Sigmoid colon (tissue), 7 donors: ENCODE data around the gene MARF1. TPM values are rescaled to one million over a fixed set of nuclear protein-coding genes. Genes with fewer than 3 reads are reported as not detected.
"Not testable (repeated sequence)": the region's sequence is repeated elsewhere in the genome, so short reads cannot be mapped to it uniquely, and the experiment has no call there.

Experiments
- DNase-seq: peaks from one replicate; pipeline ENCODE4 v3.0.0-alpha.2; 2019
- H3K27ac ChIP-seq, 4 donors: fragments of 200-600 bp; sonication (generic); one replicate each; pipeline ENCODE4 v1.5.1; 2016 to 2019; ENCODE audit warnings: mild to moderate bottlenecking in 1 of 4
- H3K27me3 ChIP-seq, 3 donors: fragments of 200-600 bp; sonication (generic); one replicate each; pipeline ENCODE4 v1.5.1; 2019; ENCODE audit warnings: mild to moderate bottlenecking in 1 of 3
- H3K36me3 ChIP-seq, 4 donors: fragments of 200-600 bp; sonication (generic); one replicate each; pipeline ENCODE4 v1.5.1; 2016 to 2019
- H3K4me1 ChIP-seq, 4 donors: fragments of 200-600 bp; sonication (generic); one replicate each; pipeline ENCODE4 v1.5.1; 2017 to 2019
- H3K4me3 ChIP-seq, 4 donors: fragments of 200-600 bp; sonication (generic); one replicate each; pipeline ENCODE4 v1.5.1; 2017 to 2019; ENCODE audit warnings: mild to moderate bottlenecking in 2 of 4, moderate library complexity in 1 of 4
- H3K9me3 ChIP-seq, 4 donors: fragments of 200-600 bp in 3 of 4; sonication (generic) in 3 of 4; one replicate each; pipeline versions ENCODE4 v1.5.1 to v1.6.1; 2013 to 2019
- CTCF ChIP-seq, 4 experiments: fragments of 450-650 bp in 3 of 4; fragments of 200-600 bp in 1 of 4; IDR thresholded peaks; one replicate each; pipeline ENCODE4 v1.5.1; 2016 to 2019; ENCODE audit warnings: antibody characterized with exemption in 4 of 4, mild to moderate bottlenecking in 3 of 4, moderate library complexity in 2 of 4
- EP300 ChIP-seq, 4 donors: sonication (generic); formaldehyde crosslinking; IDR thresholded peaks; one replicate each; pipeline ENCODE4 v1.6.1; 2017; ENCODE audit warnings: antibody characterized with exemption in 4 of 4
- POLR2A ChIP-seq, 2 donors: fragments of 450-650 bp; IDR thresholded peaks; one replicate each; pipeline ENCODE4 v1.6.1; 2016; ENCODE audit warnings: antibody characterized with exemption in 2 of 2, mild to moderate bottlenecking in 2 of 2, moderate library complexity in 2 of 2
- POLR2AphosphoS5 ChIP-seq, 4 donors: sonication (generic); formaldehyde crosslinking; IDR thresholded peaks; one replicate each; pipeline ENCODE4 v1.6.1; 2017; ENCODE audit warnings: antibody characterized with exemption in 4 of 4
- WGBS, 2 donors: extraction: QIAGEN DNeasy Blood & Tissue Kit; methylation state at CpG; one replicate each; pipeline ENCODE4 v1.1.7; 2013; 5-methylcytosine and 5-hydroxymethylcytosine counted together
- intact Hi-C: fragments of 100-400 bp; cut with DNase I; formaldehyde crosslinking; loops from one replicate; pipeline ENCODE4 v1.15.1; 2023
- polyA plus RNA-seq, 3 donors: library from polyadenylated mRNA; stranded (reverse); fragments of 200-250 nt; gene quantifications; one replicate each; pipeline ENCODE4 v1.2.3, GENCODE V29; 2013
- total RNA-seq, 4 donors: library from RNA; depleted of rRNA; stranded (reverse); fragments of >200 nt; gene quantifications; one replicate each; pipeline ENCODE4 v1.1.0, GENCODE V29; 2016
- donor health status: healthy with polysubstance abuse.
- donor health status: Bipolar disorder and iron deficiency.
- donor health status: healthy.

The MARF1 gene
- total and polyA plus RNA-seq, 7 donors, result 13.8 to 76.7 (median 43.8) TPM

GRCh38 chr16:15609286-15609649 lies 33.7 kb downstream of the MARF1 start:
- peaks cover 25 to 99% (median 38%) of the 10 kb centered on the region in 4 donors for H3K36me3 ChIP-seq
- TF ChIP-seq EP300 (IDR thresholded peaks at IDR 0.05), result no peak
- no peak for TF ChIP-seq CTCF (IDR thresholded peaks at IDR 0.05)
- peaks cover 0 to 6% (median 0%) of the 10 kb centered on the region in 4 donors for H3K4me1 ChIP-seq
- no peak overlapping the region for H3K27ac ChIP-seq
- intact Hi-C loops, result no loop called here
- H3K27me3 ChIP-seq, result no peaks in the 10 kb centered on the region
- no peak overlapping the region for H3K4me3 ChIP-seq
- H3K9me3 ChIP-seq, result no peaks in the 10 kb centered on the region
- DNase-seq, result no peak
- WGBS, 2 donors, result 95 to 96% methylated on average over 6 of the region's 6 CpGs

GRCh38 chr16:15608398-15609285 lies 34.3 kb downstream of the MARF1 start:
- Histone ChIP-seq H3K9me3 (no peaks in the 10 kb centered on the region), H3K4me3 (no peak overlapping the region), H3K27ac (peak overlapping the region in 1 of 4 donors; percentile 24), H3K36me3 (peaks cover 28 to 99% (median 42%) of the 10 kb centered on the region in 4 donors), H3K27me3 (no peaks in the 10 kb centered on the region), H3K4me1 (peaks cover 0 to 6% (median 0%) of the 10 kb centered on the region in 4 donors)
- 86 to 91% methylated on average over 19 of the region's 19 CpGs for WGBS, 2 donors
- no peak for DNase-seq
- intact Hi-C loops, result no loop called here
- no peak for TF ChIP-seq POLR2A (IDR thresholded peaks at IDR 0.05)
- TF ChIP-seq POLR2AphosphoS5 (IDR thresholded peaks at IDR 0.05), result no peak
- TF ChIP-seq EP300 (IDR thresholded peaks at IDR 0.05), result no peak
- no peak for TF ChIP-seq CTCF (IDR thresholded peaks at IDR 0.05)

- TF ChIP-seq POLR2AphosphoS5 (IDR thresholded peaks at IDR 0.05), result peak; percentile 18 to 34 (median 26)
- TF ChIP-seq CTCF (IDR thresholded peaks at IDR 0.05), result no peak
- intact Hi-C loops, result no loop called here
- 91 to 92% methylated on average over 13 of the region's 13 CpGs for WGBS, 2 donors
- Histone ChIP-seq H3K4me1 (peaks cover 0 to 6% (median 0%) of the 10 kb centered on the region in 4 donors), H3K9me3 (no peaks in the 10 kb centered on the region), H3K27me3 (no peaks in the 10 kb centered on the region), H3K27ac (peak overlapping the region in 3 of 4 donors; percentile 4 to 25 (median 24)), H3K36me3 (peaks cover 34 to 100% (median 44%) of the 10 kb centered on the region in 4 donors), H3K4me3 (no peak overlapping the region)
- peak; percentile 84 for DNase-seq
Observed at GRCh38 chr16:15607700-15608396, 35.1 kb downstream of the MARF1 start.

GRCh38 chr16:15607221-15607699 lies 35.7 kb downstream of the MARF1 start:
- H3K27me3 ChIP-seq, H3K4me1 ChIP-seq, DNase-seq, H3K9me3 ChIP-seq, intact Hi-C loops, H3K4me3 ChIP-seq: not testable (repeated sequence)
- Histone ChIP-seq H3K27ac (peak overlapping the region in 3 of 4 donors; percentile 4 to 25 (median 24)), H3K36me3 (peaks cover 30 to 100% (median 40%) of the 10 kb centered on the region in 4 donors)
- WGBS, 2 donors, result 93 to 95% methylated on average over 12 of the region's 12 CpGs
